Measurements from ENCODE around the gene SPRN.
"Not testable (repeated sequence)": the region's sequence is repeated elsewhere in the genome, so short reads cannot be mapped to it uniquely, and the experiment has no call there.

DNA sequence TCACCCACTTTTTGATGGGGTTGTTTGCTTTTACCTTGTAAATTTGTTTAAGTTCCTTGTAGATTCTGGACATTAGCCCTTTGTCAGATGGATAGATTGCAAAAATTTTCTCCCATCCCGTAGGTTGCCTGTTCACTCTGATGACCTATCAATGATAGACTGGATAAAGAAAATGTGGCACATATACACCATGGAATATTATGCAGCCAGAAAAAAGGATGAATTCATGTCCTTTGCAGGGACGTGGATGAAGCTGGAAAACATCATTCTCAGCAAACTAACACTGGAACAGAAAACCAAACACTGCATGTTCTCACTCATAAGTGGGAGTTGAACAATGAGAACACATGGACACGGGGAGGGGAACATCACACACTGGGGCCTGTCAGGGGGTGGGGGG lies 44.8 kb upstream of the SPRN start:
- TF ChIP-seq, protein P1, sequence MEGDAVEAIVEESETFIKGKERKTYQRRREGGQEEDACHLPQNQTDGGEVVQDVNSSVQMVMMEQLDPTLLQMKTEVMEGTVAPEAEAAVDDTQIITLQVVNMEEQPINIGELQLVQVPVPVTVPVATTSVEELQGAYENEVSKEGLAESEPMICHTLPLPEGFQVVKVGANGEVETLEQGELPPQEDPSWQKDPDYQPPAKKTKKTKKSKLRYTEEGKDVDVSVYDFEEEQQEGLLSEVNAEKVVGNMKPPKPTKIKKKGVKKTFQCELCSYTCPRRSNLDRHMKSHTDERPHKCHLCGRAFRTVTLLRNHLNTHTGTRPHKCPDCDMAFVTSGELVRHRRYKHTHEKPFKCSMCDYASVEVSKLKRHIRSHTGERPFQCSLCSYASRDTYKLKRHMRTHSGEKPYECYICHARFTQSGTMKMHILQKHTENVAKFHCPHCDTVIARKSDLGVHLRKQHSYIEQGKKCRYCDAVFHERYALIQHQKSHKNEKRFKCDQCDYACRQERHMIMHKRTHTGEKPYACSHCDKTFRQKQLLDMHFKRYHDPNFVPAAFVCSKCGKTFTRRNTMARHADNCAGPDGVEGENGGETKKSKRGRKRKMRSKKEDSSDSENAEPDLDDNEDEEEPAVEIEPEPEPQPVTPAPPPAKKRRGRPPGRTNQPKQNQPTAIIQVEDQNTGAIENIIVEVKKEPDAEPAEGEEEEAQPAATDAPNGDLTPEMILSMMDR (IDR thresholded peaks at IDR 0.05) = not testable (repeated sequence)
- not testable (repeated sequence) for TF ChIP-seq POLR2A (IDR thresholded peaks at IDR 0.05)

Data from sigmoid colon (tissue), 3 donors.